HL-60 (cell line): ENCODE data around the gene HNRNPA2B1.

Experiments
- DNase-seq, 2 experiments: peaks; one replicate each; pipeline ENCODE4 v3.0.0-alpha.2; 2010 to 2020; ENCODE audit warnings: low read depth in 1 of 2, low spot score in 1 of 2
- H3K27ac ChIP-seq: fragments of 250-450 bp; sonication (Bioruptor Pico); replicated peaks from 2 replicates; pipeline ENCODE4 v1.5.1; 2020; ENCODE audit warnings: mild to moderate bottlenecking, moderate library complexity
- H3K27me3 ChIP-seq: fragments of 250-450 bp; sonication (Bioruptor Pico); 2 replicates; pipeline ENCODE4 v1.5.1; 2021; ENCODE audit warnings: mild to moderate bottlenecking, moderate library complexity; ENCODE audit not compliant: insufficient read depth, poor library complexity, severe bottlenecking
- H3K4me3 ChIP-seq: replicated peaks from 2 replicates; pipeline ENCODE4 v1.5.1; 2011; ENCODE audit warnings: mild to moderate bottlenecking, control low read depth, low read length; ENCODE audit not compliant: insufficient read depth
- CTCF ChIP-seq: IDR thresholded peaks from one replicate; pipeline ENCODE4 v1.5.1; 2011; ENCODE audit warnings: low read length, control low read depth, inconsistent platforms; ENCODE audit not compliant: insufficient read depth
- GABPA ChIP-seq: IDR thresholded peaks from 2 replicates; pipeline ENCODE4 v1.6.1; 2012; ENCODE audit warnings: low read depth
- POLR2AphosphoS5 ChIP-seq: IDR thresholded peaks from 2 replicates; pipeline ENCODE4 v1.6.1; 2012; ENCODE audit warnings: low read depth
- REST ChIP-seq: IDR thresholded peaks from 2 replicates; pipeline ENCODE4 v1.6.1; 2012; ENCODE audit warnings: low read depth; ENCODE audit not compliant: insufficient replicate concordance
- SPI1 ChIP-seq: IDR thresholded peaks from 2 replicates; pipeline ENCODE4 v1.6.1; 2012; ENCODE audit warnings: low read depth, mild to moderate bottlenecking, borderline replicate concordance

The HNRNPA2B1 gene

GRCh38 chr7:26190417-26190869, 10.1 kb downstream of the HNRNPA2B1 start:
- Histone ChIP-seq H3K27me3 (no peaks in the 10 kb centered on the region), H3K27ac (no peak overlapping the region), H3K4me3 (no peak overlapping the region)
- no peak for DNase-seq
- no peak for TF ChIP-seq SPI1
- no peak for TF ChIP-seq REST
- no peak for TF ChIP-seq POLR2AphosphoS5
- no peak for TF ChIP-seq GABPA
- TF ChIP-seq CTCF: no peak

GRCh38 chr7:26189697-26190096, 10.8 kb downstream of the HNRNPA2B1 start:
- no peak overlapping the region for H3K27ac ChIP-seq
- DNase-seq: no peak
- no peak overlapping the region for H3K4me3 ChIP-seq
- TF ChIP-seq GABPA (no peak), REST (no peak), CTCF (no peak), POLR2AphosphoS5 (no peak), SPI1 (no peak)
- H3K27me3 ChIP-seq: no peaks in the 10 kb centered on the region

- Histone ChIP-seq H3K27me3 (no peaks in the 10 kb centered on the region), H3K27ac (no peak overlapping the region)
- no peak for DNase-seq
Observed at GRCh38 chr7:26188957-26189541, 11.5 kb downstream of the HNRNPA2B1 start.

More at GRCh38 chr7:26188957-26189541, 11.5 kb downstream of the HNRNPA2B1 start:
- TF ChIP-seq SPI1 (no peak), CTCF (no peak), REST (no peak), GABPA (no peak), POLR2AphosphoS5 (no peak; the same call in 1 of the 2 replicates)
- no peak overlapping the region for H3K4me3 ChIP-seq
